NOMO-1 (cell line): ENCODE data around the gene SMARCC2.

ENCODE experiments used
- DNase-seq, 2 experiments: peaks; one replicate each; lab custom pipeline; 2025; ENCODE audit not compliant: unreplicated experiment in 2 of 2; lab: John Stamatoyannopoulos, UW

Gene SMARCC2

GRCh38 chr12:56152756-56153677 lies 36.3 kb downstream of the SMARCC2 start:
- DNase-seq = no peak

- DNase-seq = peak; percentile 93
Observed at GRCh38 chr12:56152132-56152755, 37.0 kb downstream of the SMARCC2 start, which contains the start of gene MYL6B. MYL6B (plus strand) TSS chr12:56152587; CDS start chr12:56153919, 1,332 bp downstream.

GRCh38 chr12:56151672-56152131 lies 37.6 kb downstream of the SMARCC2 start:
- DNase-seq = peak; percentile 45 to 66

- DNase-seq = peak in 1 of 2 experiments; percentile 16
Observed at GRCh38 chr12:56150563-56150962, 38.7 kb downstream of the SMARCC2 start.

- no peak for DNase-seq
Observed at GRCh38 chr12:56146492-56147460, 42.5 kb downstream of the SMARCC2 start.

- no peak for DNase-seq
Observed at GRCh38 chr12:56145217-56145616, 44.1 kb downstream of the SMARCC2 start.

GRCh38 chr12:56143870-56144269 lies 45.4 kb downstream of the SMARCC2 start:
- DNase-seq = no peak

- no peak for DNase-seq
Observed at GRCh38 chr12:56143217-56143616, 46.1 kb downstream of the SMARCC2 start.

GRCh38 chr12:56141946-56142784 lies 47.1 kb downstream of the SMARCC2 start:
- peak; percentile 7 to 34 for DNase-seq

GRCh38 chr12:56137853-56138571 lies 51.3 kb downstream of the SMARCC2 start:
- no peak for DNase-seq

- DNase-seq = no peak
Observed at GRCh38 chr12:56134897-56135296, 54.4 kb downstream of the SMARCC2 start.

GRCh38 chr12:56130876-56131275 lies 58.4 kb downstream of the SMARCC2 start:
- no peak for DNase-seq

- DNase-seq = no peak
Observed at GRCh38 chr12:56129942-56130495, 59.3 kb downstream of the SMARCC2 start.

- peak; percentile 66 to 75 for DNase-seq
Observed at GRCh38 chr12:56129206-56129941, 59.9 kb downstream of the SMARCC2 start.

- DNase-seq = no peak
Observed at GRCh38 chr12:56128670-56129205, 60.5 kb downstream of the SMARCC2 start.

- peak; percentile 98 to 100 for DNase-seq
Observed at GRCh38 chr12:56127888-56128669, 61.2 kb downstream of the SMARCC2 start, which contains the start of gene ESYT1. ESYT1 (plus strand) TSS chr12:56128267; CDS start chr12:56128320, 53 bp downstream.

GRCh38 chr12:56127485-56127887 lies 61.8 kb downstream of the SMARCC2 start:
- no peak for DNase-seq
